Colonic mucosa (tissue), 4 donors: Measurements from ENCODE around the gene PPP1R1B. TPM values are rescaled to one million over a fixed set of nuclear protein-coding genes. Genes with fewer than 3 reads are reported as not detected.

ENCODE experiments used
- DNase-seq: peaks from one replicate; pipeline ENCODE4 v3.0.0-alpha.2; 2020
- H3K27ac ChIP-seq: fragments of 200-600 bp; one replicate; pipeline ENCODE4 v1.8.0; 2021
- H3K27me3 ChIP-seq: fragments of 200-600 bp; one replicate; pipeline ENCODE4 v1.8.0; 2021
- H3K36me3 ChIP-seq: fragments of 200-600 bp; one replicate; pipeline ENCODE4 v1.8.0; 2021
- H3K4me1 ChIP-seq: fragments of 200-600 bp; one replicate; pipeline ENCODE4 v1.8.0; 2021; ENCODE audit warnings: mild to moderate bottlenecking
- H3K4me3 ChIP-seq: fragments of 200-600 bp; one replicate; pipeline ENCODE4 v1.8.0; 2021
- H3K9ac ChIP-seq, 2 donors: one replicate each; pipeline ENCODE4 v1.7.0; 2013; ENCODE audit warnings: control low read depth in 2 of 2, low read depth in 2 of 2, low read length in 2 of 2
- H3K9me3 ChIP-seq: fragments of 200-600 bp; one replicate; pipeline ENCODE4 v1.8.0; 2021
- CTCF ChIP-seq: fragments of 200-600 bp; IDR thresholded peaks from one replicate; pipeline ENCODE4 v1.8.0; 2022; ENCODE audit warnings: antibody characterized with exemption, mild to moderate bottlenecking
- intact Hi-C: fragments of 100-400 bp; cut with DNase I; formaldehyde crosslinking; loops from one replicate; pipeline ENCODE4 v1.14.1; 2022
- total RNA-seq, 2 donors: library from RNA; stranded (reverse); fragmentation: NEBNext Ultra II Directional in 1 of 2; extraction: Animal tissue kit (Norgen Biotek cat#: 25700) in 1 of 2; gene quantifications; one replicate each; pipeline ENCODE4 v1.2.1, GENCODE V29; 2021
- donor health status: healthy.
- donor health status: DM: no; HTN: no; CAD: no.
- donor health status: DM: no; HTN: no; CAD: no.

The PPP1R1B gene
- 100 to 1,000 TPM; 331 to 350 TPM for total RNA-seq

GRCh38 chr17:39626171-39627046, at the start of gene PPP1R1B:
Gene PPP1R1B (plus strand): TSS chr17:39626952. CDS start chr17:39627393, 441 bp downstream.
- H3K4me3 ChIP-seq = peak within 1 kb of the TSS; percentile 51
- H3K27me3 ChIP-seq = peaks cover 11% of the 10 kb centered on the region
- H3K4me1 ChIP-seq = peaks cover 3% of the 10 kb centered on the region
- no peak for TF ChIP-seq CTCF
- H3K27ac ChIP-seq = peak within 1 kb of the TSS; percentile 89
- intact Hi-C loops = loop anchor here (5.0 kb wide), 1 partner anchor 111 kb away; the partner anchor contains the start of gene GRB7
- peak; percentile 71 for DNase-seq
- H3K9me3 ChIP-seq = no peaks in the 10 kb centered on the region
- H3K9ac ChIP-seq = peak within 1 kb of the TSS; percentile 93 to 95
- no peaks in the 10 kb centered on the region for H3K36me3 ChIP-seq

- Histone ChIP-seq H3K4me1 (no peaks in the 10 kb centered on the region), H3K36me3 (no peaks in the 10 kb centered on the region), H3K9me3 (no peaks in the 10 kb centered on the region), H3K27me3 (no peaks in the 10 kb centered on the region), H3K4me3 (no peak overlapping the region), H3K27ac (no peak overlapping the region), H3K9ac (no peak overlapping the region)
- intact Hi-C loops = no loop called here
- no peak for TF ChIP-seq CTCF
- DNase-seq = no peak
These were observed 48.5 kb upstream of the PPP1R1B start for GRCh38 chr17:39578272-39578671.

- no peaks in the 10 kb centered on the region for H3K27me3 ChIP-seq
- no peaks in the 10 kb centered on the region for H3K4me1 ChIP-seq
- H3K36me3 ChIP-seq = no peaks in the 10 kb centered on the region
- H3K9me3 ChIP-seq = no peaks in the 10 kb centered on the region
- intact Hi-C loops = no loop called here
- no peak for DNase-seq
- H3K4me3 ChIP-seq = no peak overlapping the region
- TF ChIP-seq CTCF = no peak
- H3K9ac ChIP-seq = no peak overlapping the region
- H3K27ac ChIP-seq = no peak overlapping the region
These were observed 47.3 kb upstream of the PPP1R1B start for GRCh38 chr17:39579318-39580081.

GRCh38 chr17:39580082-39580468, 46.7 kb upstream of the PPP1R1B start:
- intact Hi-C loops = no loop called here
- no peak overlapping the region for H3K4me3 ChIP-seq
- H3K36me3 ChIP-seq = no peaks in the 10 kb centered on the region
- no peak overlapping the region for H3K9ac ChIP-seq
- no peak for TF ChIP-seq CTCF
- H3K4me1 ChIP-seq = no peaks in the 10 kb centered on the region
- H3K27me3 ChIP-seq = no peaks in the 10 kb centered on the region
- no peak for DNase-seq
- H3K9me3 ChIP-seq = no peaks in the 10 kb centered on the region
- H3K27ac ChIP-seq = no peak overlapping the region

GRCh38 chr17:39581071-39581758, 45.5 kb upstream of the PPP1R1B start:
- Histone ChIP-seq H3K4me3 (no peak overlapping the region), H3K4me1 (no peaks in the 10 kb centered on the region), H3K36me3 (no peaks in the 10 kb centered on the region), H3K9ac (no peak overlapping the region), H3K27me3 (no peaks in the 10 kb centered on the region), H3K9me3 (no peaks in the 10 kb centered on the region), H3K27ac (no peak overlapping the region)
- DNase-seq = no peak
- intact Hi-C loops = no loop called here
- no peak for TF ChIP-seq CTCF
